T-helper 1 cell treated with Interleukin-12 subunit alpha and Interleukin-12 subunit beta and Interleukin-4 antibody, amounts not matched to agents 30 ng/mL and 1 ng/mL, for 36 hours (primary cell): ENCODE measurements around the gene MICAL2. TPM values are rescaled to one million over a fixed set of nuclear protein-coding genes. Genes with fewer than 3 reads are reported as not detected.

ENCODE experiments used
- intact Hi-C: fragments of 100-400 bp; cut with micrococcal nuclease; formaldehyde crosslinking; loops from one replicate; pipeline ENCODE4 v1.15.1; 2024
- total RNA-seq: library from RNA; stranded (reverse); gene quantifications from 2 replicates; pipeline ENCODE4 v1.2.3, GENCODE V29; 2022

MICAL2 gene
- total RNA-seq, 1 donor from 2014 or later: 149 TPM

GRCh38 chr11:12183827-12184620 lies 73.6 kb downstream of the MICAL2 start:
- intact Hi-C loops: no loop called here

GRCh38 chr11:12184699-12185098 lies 74.3 kb downstream of the MICAL2 start:
- intact Hi-C loops: no loop called here

DNA sequence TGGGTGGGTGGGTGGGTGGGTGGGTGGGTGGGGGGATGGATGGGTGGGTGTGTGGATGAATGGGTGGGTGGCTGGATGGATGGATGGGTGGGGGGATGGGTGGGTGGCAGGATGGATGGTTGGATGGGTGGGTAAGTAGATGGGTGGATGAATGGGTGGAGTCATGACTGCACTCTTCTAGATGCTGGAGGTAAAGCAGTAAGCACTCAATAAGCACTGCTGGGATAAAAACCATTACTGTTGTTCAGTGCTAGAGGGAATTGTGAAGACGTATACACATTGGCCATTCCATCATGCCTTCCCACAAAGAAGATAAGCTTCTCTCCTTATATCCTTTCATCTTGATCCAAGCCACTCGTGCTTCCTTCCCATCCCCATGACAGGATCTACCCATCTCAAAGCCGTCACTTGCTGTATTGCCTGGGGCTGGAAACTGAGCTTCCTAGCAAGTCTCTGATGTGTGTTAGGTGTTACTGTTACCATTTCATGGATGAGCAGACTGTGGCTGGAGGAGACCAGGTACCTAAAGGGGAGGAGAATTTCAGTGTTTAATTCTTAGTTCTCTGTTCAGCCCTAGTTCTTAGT lies 74.8 kb downstream of the MICAL2 start:
- intact Hi-C loops: no loop called here

DNA sequence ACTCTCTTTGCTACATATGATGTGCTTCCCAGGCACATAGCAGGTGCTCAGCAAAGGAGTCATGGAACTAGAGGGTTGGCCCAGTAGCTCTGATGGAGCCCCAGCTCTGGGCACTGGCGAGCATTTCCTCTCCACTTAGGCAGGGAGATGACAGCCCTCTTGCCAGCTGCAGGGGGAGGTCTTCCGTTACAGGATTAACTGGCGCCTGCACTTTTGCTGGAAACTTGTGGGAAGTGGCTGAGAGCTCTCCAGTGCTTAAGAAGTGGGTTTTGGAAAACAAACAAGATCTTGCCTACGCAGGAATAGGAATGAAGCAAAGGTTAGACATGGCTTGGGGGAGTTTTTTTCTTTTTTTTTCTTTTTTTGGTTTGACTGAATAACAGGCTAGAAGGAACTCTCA lies 75.5 kb downstream of the MICAL2 start:
- intact Hi-C loops: no loop called here

DNA sequence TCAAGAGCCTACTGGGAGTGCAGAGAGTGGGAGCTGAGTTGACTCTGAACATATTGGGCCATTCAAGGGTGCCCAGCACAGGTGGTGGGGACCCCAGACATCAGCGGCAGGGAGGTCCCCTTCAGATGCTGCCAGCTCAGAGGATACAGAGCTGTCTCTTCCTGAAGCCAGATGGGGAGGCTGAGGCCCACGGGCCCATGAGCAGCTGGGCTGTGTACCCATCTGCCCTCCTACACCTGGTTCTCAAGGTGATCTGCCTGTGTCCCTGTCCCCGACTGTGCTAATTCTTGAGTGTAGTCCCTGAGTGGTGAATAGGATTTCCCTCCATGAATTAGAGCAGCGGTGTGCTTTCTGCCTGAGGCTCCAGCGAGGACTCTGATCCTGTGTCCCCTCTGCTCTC lies 76.3 kb downstream of the MICAL2 start:
- intact Hi-C loops: loop anchor here (1.0 kb wide), 1 partner anchor 10 kb away; no protein-coding TSS in a partner anchor

DNA sequence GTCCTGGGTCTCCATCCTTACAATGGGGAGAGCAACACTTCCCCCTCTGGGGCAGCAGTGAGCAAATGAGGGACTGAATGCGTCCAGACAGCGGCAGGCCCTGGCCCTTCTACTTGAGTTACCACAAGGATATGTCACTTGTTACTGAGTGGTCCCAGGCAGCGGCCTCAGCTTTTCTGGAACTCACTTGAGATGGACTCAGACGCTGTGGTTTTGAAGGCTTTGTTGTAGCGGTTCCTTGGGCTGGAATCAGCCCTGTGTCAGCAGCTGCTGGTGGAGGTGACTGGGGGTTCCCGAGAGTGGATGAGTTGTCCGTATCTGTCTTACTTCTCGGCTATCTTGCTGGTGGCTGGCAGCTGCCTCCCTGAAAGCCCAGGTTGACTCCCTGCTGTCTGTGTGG lies 77.0 kb downstream of the MICAL2 start:
- intact Hi-C loops: loop anchor here (1.0 kb wide), 1 partner anchor 11 kb away; no protein-coding TSS in a partner anchor

DNA sequence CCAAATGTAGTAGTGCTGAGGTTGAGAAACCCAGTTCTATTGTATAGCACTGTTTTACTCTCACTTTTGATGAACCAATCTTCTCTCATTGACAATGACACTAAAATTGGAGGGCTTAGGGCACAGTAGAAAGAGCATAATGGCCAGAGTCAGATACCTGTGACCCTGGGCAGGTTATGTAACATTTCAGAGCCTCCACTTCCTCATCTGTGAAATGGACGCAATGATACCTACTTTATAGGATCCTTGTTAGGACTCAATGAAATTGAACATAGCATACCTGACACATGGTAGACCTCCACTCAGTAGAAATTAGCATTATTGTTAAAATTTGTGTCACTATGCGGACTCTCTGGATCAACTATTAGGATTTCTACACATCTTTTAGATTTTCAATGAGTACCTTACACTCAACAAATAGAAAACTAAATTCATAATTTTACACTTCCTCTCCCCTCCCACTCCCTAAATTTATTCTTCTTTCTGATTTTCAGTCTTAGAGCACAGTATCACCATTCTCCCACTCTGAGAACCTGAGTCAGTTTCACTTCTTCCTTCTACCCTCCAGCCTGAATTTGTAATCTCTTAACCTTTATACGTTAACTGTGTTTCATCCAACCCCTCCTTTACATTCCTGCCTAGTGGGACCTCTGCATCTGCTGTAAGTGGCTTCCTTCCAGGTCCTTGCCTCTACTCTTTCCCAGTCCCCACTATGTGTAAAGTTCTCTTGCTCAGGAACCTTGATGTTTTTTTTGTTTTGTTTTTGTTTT lies 78.3 kb downstream of the MICAL2 start:
- intact Hi-C loops: no loop called here

DNA sequence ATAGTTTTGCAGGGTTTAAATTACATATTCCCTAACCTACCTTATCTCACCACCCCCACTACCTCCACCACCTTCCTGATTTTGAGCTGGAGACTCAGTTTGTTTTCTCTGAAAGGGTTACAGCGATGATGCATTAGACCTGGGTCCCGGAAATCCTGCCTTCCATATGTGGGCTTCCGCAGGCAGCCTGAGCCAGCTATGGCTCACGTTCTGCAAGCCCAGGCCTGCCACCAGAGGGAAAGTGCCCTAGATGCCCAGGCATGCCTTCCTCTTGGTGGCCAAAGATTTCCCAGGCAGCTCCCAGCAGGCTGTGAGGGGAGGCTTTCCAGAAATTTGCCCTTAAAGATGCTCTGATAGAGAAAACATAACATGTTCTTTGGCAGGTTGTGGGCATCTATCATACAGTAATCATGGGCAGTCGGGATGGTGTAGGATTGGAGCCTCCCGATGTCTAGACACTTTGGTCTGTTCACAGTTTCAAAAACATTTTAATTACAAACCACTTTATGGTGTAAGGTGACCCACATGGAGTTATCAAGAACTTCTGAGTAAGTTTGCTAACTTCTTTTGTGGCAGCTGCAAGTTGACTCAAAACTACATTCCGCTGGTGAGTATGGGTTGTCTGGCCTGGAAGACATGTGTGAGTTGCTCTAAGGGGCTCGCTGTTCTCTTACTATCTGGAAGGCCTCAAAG lies 79.3 kb downstream of the MICAL2 start:
- intact Hi-C loops: no loop called here

DNA sequence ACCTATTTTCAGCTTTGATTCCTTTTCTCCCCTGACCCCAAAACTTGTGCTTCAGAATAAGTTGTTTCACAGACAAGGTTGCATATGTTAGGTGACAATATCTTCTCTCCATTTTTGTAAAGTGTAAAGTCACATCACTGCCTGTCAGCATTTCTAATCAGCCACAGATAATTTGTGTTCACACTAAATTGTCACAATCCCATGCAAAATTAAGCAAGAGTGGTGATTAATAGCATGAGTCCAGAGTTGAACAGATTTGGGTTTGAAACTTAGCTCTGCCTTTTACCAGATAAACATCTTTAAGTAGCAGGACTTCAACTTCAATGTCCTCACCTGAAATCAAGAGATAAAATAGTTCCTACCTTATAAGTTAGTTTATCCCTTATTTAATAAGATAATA lies 80.1 kb downstream of the MICAL2 start:
- intact Hi-C loops: no loop called here

DNA sequence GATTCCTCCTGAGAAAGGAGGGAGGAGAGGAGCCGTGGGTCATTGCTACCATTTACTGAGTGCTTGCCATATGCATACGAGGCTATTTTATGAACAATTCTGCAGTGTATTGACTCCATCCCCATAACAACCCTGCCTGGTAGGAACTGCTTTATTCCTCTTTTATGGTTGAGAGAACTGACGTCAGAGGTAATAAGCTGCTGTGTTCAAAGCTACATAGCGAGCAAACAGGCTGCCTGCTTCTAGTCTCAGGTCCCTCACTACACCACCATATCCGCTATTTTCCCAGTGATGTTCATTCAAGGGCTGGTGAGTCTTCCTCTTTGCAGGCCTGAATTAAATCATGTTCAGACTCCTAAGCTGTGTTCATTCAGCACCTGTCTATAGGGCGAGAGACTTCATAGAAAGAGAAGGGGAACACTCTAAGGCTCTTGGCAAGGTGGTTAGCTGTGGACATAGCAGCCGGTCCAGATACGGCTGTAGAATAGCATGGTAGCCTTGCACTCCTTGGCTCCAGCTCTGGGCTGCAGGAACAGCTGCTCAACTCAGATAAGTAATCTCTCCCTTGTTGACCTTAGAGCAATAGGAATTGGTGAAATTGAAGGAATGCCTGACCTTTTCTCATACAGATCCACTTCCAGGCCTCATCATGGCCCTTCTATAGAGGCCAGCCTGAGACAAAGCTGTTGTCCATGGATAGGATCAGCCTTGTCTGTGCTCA lies 82.6 kb downstream of the MICAL2 start:
- intact Hi-C loops: no loop called here

DNA sequence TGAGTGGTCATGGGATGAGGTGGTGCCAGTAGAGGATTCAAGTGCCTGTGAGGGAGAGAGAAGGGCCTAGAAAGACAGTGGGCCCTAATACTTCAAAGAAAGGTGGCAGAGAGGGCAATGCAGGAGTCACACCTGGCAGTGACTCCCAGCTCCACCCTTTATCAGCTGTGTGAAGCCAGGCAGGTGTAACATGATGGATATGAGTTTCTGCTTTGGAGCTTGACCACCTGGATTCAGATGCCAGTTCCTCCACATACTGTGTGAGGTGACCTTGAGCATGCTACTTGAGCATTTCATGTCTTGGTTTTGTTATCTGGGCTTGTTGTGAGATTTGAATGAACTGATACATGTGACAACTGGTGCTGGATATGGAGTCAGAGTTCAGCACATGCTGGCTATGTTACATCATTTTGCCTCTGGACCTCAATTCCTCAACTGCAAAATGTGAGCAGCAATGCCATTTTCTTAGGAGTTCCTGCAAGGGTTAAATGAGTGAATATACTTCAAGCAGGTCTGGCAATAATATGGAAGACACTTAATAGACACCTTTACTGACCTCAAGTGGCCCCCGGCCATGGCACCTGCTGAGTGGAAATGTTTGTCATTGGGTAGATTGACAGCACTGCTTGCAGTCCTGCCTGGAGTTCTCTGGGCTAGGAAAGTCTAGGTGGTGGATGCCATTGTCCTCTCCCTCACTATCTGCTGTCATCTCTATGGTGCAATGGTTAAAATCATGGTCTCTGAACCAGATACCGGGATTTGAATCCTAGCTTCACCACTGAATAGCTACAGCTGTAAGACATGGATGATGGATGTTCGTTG lies 83.3 kb downstream of the MICAL2 start:
- intact Hi-C loops: no loop called here

GRCh38 chr11:12195768-12196167 lies 85.4 kb downstream of the MICAL2 start:
- intact Hi-C loops: loop anchor here (1.0 kb wide), 8 partner anchors 21 to 1386 kb away; partner anchors contain the start of gene MICAL2

DNA sequence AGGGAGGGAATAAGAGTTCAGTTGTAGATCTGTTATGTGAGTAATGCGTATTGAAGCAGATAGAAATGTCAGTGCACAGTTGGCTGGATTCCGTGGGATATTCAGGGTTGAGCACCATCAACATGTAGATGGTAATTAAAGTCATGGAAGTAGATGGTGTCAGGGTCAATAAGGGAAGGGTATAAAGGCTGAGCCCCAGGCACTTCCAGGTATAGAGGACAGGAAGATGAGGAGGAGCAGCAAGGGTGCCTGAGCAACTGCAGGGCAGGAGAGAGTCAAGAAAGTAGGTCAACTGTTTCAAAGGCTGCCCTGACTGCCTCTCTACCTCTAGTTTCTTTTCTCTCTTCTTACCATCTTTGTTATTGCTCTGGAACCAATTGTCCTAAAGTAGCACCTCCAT lies 85.9 kb downstream of the MICAL2 start:
- intact Hi-C loops: loop anchor here (1.0 kb wide), 4 partner anchors 22 to 1387 kb away; no protein-coding TSS in a partner anchor

DNA sequence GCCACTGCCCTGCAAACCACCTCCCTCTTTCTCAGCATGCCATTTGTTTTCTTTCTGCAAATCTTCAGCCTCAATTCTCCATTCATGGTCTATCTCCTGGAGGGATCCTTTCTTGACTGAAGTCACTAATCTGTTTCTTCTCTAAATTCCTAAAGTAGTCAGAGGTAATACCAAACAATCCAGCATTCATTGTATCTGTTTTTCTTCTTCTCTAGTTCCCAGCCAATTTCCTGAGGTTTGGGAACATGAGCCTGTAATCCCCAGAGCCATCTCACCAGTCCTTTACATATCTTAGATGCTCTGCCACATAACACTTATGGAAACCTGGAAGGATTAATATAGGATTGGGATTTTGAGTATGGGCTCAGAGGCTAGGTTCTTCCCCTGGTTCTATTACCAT lies 86.5 kb downstream of the MICAL2 start:
- intact Hi-C loops: loop anchor here (1.0 kb wide), 4 partner anchors 23 to 1388 kb away; no protein-coding TSS in a partner anchor

- intact Hi-C loops: loop anchor here (2.0 kb wide), 1 partner anchor 14 kb away; no protein-coding TSS in a partner anchor
These were observed 88.1 kb downstream of the MICAL2 start for GRCh38 chr11:12198251-12199222.

- intact Hi-C loops: loop anchor here (2.0 kb wide), 1 partner anchor 13 kb away; no protein-coding TSS in a partner anchor
These were observed 89.0 kb downstream of the MICAL2 start for GRCh38 chr11:12199231-12199948.

GRCh38 chr11:12200279-12200990 lies 90.0 kb downstream of the MICAL2 start:
- intact Hi-C loops: no loop called here
